HG02943 (cell line): ENCODE results near the gene RAB11FIP4.

ENCODE experiments used
- ATAC-seq: cut with Tn5 transposase; IDR thresholded peaks from one replicate; pipeline ENCODE4 v1.9.1; 2021; ENCODE audit warnings: mild to moderate bottlenecking, low read depth, moderate library complexity; ENCODE audit not compliant: unreplicated experiment

RAB11FIP4 gene

DNA sequence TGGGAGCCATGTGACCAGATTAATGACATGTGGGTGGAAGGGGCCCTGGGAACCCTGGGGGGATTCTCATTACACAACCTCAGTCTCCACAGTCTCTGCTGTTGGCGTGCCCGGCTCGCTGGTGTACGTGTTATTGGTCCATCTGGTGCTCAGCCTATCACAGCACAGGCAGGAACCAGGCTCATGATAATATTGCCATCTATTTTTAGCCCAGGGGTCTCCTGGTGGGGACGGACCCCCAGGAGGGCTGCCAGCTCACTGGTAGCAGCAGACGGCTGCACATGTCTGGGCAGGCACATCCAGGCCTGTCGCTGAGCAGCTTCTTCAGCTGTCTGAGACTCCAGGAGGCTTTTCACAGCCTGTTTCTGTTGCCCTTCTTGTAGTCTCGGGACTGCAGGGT, 123.8 kb downstream of the RAB11FIP4 start:
- no peak for ATAC-seq

DNA sequence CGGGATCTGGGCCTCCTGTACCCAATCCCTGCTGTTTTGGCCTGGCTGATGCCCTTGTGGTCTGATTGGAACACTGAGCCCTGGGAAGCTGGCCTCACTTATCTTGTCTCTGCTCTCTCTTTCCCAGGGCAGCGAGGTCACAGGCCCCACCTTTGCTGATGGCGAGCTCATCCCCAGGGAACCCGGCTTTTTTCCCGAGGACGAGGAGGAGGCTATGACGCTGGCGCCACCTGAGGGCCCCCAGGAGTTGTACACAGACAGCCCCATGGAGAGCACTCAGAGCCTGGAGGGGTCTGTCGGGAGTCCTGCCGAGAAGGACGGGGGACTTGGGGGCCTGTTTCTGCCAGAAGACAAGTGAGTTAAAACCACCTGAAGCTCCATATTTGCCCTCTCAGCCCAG, 126.0 kb downstream of the RAB11FIP4 start:
- no peak for ATAC-seq

DNA sequence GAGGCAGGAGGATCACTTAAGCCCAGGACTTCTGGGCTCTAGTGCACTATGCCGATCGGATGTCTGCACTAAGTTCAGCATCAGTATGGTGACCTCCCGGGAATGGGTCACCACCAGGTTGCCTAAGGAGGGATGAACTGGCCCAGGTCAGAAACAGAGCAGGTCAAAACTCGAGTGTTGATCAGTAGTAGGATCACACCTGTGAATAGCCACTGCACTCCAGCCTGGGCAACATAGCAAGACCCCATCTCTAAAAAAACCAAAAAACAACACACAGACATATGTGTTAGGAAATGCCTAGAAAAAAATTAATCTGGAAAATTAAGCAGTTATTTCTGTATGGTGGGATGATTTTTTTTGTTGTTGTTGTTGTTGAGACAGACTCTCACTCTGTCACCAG, 127.0 kb downstream of the RAB11FIP4 start:
- no peak for ATAC-seq

DNA sequence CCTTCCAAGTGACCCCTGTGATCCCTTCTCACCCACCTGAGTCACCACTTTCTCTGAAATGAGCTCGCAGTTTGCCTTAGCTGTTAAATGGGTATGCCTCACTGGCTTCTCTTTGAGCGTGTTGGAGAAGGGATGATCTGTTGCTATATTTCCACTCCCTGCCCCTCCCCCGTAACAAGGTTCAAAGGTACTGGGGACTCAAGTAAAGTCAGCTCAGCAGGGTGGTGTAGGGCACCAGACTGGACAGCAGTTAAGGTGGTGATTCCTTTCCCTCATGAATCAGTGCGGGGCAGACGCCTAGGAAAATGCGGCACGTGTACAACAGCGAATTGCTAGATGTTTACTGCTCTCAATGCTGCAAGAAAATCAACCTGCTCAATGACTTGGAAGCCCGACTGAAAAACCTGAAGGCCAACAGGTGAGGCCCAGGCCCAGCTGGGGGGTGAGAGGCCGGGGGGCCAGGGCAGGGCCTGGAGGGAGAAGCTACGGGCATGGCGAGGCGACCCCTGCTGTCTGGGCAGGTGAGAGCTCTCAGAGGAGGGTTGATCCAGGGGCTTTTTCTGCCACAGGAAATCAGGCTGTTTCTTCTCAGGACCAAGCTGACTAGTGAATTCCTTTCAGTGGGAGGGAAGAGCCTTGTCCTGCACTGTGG, 130.3 kb downstream of the RAB11FIP4 start:
- no peak for ATAC-seq

- no peak for ATAC-seq
These were observed 130.9 kb downstream of the RAB11FIP4 start for GRCh38 chr17:31522284-31522931.

GRCh38 chr17:31522987-31523495, 131.6 kb downstream of the RAB11FIP4 start:
- ATAC-seq: no peak

DNA sequence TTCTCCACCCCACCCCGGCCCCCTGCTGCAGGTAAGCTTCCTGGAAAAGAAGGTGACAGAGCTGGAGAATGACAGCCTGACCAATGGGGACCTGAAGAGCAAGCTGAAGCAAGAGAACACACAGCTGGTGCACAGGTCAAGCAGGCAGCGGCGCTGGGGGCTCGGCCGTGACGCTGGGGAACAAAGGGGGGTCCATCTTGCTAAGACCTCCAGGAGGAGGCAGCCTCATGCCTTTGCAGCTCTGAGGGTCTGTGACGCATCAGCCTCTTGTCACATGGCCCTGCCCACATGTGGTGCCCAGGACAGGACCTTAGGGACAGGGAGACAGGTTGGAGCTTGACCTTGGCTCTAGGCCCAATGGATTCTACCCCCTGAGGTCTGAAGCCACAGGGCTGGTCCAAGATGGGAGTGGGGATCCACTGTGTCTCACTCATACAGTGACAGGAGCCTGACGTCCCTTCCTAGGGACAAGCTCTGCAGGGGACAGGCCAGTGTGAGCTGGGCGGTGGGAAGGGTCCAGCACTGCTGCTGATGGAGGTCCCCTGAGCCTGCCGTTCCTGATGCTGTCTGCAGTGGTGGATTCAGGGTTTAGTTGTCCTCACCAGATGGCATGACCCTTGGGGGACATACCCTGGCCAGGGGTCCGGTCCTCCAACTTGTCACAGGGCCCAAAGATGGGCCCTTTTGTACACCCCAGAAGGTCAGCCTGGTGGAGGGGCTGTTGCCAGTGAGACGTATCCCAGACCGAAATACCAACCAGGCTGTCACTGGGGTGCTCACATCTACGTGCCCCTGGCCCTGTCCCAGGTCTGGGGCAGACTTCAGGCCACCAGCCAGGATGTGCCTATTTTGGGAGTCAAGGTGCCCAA, 132.6 kb downstream of the RAB11FIP4 start:
- no peak for ATAC-seq

DNA sequence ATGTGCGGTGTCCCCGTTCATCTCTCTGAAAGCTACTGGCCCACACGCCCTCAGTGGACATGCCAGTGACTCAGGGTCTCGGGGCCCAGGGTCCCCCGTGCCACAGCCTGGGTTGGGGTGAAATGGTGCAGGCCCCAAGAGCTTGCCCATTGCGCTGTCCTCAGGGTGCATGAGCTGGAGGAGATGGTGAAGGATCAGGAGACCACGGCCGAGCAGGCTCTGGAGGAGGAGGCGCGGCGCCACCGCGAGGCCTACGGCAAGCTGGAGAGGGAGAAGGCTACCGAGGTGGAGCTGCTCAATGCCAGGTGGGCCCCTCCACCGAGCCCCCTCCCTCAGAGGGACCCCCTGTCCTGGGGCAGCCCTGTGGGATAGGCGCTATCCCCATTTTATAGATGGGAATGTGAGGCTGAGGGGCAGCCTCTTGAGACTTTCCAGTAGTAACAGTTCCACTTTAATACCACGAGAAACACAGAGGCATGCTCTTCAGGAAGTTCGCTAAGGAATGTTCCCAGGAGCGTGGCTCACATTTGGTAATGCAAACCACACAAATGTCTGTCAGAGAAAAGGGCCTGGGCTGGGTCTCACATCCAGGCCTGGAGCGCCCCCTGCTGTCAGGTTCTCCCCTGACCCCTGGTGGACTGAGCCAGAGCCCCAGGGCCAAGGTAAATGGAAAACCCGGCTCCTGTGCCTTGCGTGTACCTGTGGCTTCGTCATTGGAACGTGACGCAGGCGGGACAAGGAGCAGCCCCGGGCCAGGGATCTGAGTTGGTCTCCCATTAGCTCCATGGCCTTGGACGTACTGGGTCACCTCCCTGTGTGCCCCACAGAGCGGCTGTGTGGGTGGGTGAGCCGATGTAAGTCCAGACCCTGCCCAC, 133.7 kb downstream of the RAB11FIP4 start:
- no peak for ATAC-seq

- ATAC-seq: no peak
These were observed 134.5 kb downstream of the RAB11FIP4 start for GRCh38 chr17:31525801-31526549.

DNA sequence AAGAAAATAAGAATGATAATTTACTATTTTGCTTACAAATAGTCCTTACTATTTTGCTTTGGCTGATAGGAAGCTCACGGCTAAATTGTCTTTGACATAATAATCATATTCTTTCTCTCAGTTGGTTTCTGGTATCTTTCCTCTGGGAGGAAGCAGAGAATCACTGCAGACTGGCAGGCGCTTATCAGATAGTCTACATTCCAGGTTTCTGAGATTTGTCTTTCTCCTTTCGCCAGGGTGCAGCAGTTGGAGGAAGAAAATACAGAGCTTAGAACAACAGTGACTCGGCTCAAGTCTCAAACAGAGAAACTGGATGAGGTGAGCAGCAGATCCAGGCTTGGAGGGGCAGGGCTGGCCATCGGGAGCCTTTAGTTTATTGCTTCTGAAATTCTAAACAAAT, 136.1 kb downstream of the RAB11FIP4 start:
- ATAC-seq: no peak

DNA sequence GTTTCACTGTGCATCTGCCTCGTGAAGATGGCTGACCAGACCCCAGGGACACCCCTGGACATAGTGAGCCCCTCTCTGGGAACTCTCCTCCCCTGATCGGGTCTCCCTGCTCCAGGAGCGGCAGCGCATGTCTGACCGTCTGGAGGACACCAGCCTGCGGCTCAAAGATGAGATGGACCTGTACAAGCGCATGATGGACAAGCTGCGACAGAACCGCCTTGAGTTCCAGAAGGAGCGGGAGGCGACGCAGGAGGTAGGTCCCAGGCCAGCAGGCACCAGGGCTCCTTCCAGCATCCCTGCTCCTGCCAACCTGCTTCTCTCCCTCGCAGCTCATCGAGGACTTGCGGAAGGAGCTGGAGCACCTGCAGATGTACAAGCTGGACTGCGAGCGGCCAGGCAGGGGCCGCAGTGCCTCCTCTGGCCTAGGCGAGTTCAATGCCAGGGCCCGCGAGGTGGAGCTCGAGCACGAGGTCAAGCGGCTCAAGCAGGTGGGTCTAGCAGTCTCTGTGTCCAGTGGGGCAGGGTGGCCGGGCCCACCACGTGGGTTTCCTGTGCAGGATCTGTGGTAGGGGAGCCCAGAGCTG, 136.9 kb downstream of the RAB11FIP4 start:
- ATAC-seq: no peak

GRCh38 chr17:31529841-31530251, 138.4 kb downstream of the RAB11FIP4 start:
- ATAC-seq: no peak

DNA sequence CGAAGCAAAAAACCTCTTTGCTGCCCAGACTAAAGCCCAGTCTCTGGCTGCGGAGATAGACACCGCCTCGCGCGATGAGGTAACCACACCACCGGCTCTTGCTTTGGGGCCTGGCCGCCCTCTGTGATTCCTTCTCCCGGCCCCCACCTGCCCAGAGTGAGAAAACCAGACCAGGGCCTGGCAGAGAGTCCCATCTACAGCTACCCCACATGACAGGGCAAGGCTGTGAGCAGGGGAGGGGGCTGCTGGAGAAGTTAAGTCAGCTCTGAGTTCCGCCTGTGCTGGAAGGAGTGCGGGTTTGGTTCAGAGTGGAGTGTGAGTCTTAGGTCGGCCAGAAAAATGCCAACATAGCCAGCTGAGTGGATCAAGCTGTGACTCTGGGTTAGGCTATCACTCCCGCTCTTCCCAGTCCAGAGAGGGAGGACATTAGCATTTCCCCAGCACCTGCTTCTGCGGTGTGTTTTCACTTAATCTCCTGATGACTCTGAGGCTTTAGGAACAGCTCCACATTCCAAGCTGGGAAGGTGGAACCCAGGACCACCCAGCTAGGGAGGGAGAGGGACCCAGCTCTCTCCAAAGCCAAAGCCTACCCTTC, 139.0 kb downstream of the RAB11FIP4 start:
- ATAC-seq: no peak

DNA sequence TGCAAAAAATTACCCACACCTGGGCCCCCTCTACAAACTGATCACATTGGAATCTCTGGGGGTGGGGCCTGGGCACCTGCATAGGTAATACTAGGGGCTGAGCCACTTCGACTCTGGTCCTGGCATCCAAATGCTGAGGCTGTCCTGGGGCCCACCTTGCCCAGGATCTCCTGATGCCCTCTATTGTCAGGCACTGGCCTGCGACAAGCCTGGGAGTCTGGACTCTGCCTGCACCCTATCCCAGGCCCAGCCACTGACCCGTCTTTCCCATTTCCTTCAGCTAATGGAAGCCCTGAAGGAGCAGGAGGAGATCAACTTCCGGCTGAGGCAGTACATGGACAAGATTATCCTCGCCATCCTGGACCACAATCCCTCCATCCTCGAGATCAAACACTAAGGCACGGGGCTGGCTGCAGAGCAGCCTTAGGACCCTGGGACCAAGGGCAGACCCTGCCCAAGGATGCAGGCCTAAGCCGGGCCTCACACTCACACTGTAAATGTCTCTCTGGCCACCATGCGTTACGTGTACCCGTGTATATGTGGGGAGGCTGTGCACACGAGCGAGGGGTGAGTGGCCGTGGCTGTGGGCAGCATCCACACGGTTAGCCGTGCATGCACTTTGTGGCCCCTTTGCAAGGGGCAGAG, 140.0 kb downstream of the RAB11FIP4 start:
- no peak for ATAC-seq

- no peak for ATAC-seq
These were observed 140.6 kb downstream of the RAB11FIP4 start for GRCh38 chr17:31532081-31532480.

DNA sequence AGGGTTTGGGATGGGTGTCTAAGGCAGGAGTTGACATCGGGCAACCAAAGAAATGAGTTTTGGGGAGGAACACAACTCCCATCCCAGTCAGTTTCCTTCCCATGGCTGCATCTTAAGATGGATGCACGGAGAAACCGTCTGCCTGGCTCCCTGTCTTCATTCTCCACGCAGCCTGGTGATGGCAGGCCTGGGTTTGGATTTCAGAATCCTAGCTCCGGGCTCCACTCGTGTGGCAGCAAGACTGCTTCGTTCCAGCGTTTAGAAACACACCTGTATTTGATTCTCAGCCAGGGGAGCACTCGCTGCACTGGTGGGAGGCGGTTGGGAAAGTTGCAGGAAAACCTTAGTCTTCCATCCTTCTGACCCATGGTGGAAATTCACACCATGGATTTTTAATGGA, 141.1 kb downstream of the RAB11FIP4 start:
- ATAC-seq: no peak

GRCh38 chr17:31533546-31534155, 142.2 kb downstream of the RAB11FIP4 start:
- no peak for ATAC-seq
